ENCODE data around the gene TUBA1C.
"Not testable (repeated sequence)": the region's sequence is repeated elsewhere in the genome, so short reads cannot be mapped to it uniquely, and the experiment has no call there.

The TUBA1C gene

GRCh38 chr12:49277466-49277865, 12.6 kb downstream of the TUBA1C start:
- H3K4me3 ChIP-seq (ENCODE audit: low read depth, low read length) = no peak overlapping the region
- no peak for DNase-seq (ENCODE audit: low read depth)
- no peak for TF ChIP-seq CTCF (IDR thresholded peaks at IDR 0.05; ENCODE audit: low read depth, low read length, missing control alignments)

- DNase-seq (ENCODE audit: low read depth) = no peak
- TF ChIP-seq CTCF (IDR thresholded peaks at IDR 0.05; ENCODE audit: low read depth, low read length, missing control alignments) = no peak
- H3K4me3 ChIP-seq (ENCODE audit: low read depth, low read length) = no peak overlapping the region
Observed at GRCh38 chr12:49279706-49280159, 14.9 kb downstream of the TUBA1C start.

GRCh38 chr12:49280545-49280944, 15.7 kb downstream of the TUBA1C start:
- DNase-seq (ENCODE audit: low read depth); H3K4me3 ChIP-seq (ENCODE audit: low read depth, low read length): not testable (repeated sequence)

- H3K4me3 ChIP-seq (ENCODE audit: low read depth, low read length) = no peak overlapping the region
- TF ChIP-seq CTCF (IDR thresholded peaks at IDR 0.05; ENCODE audit: low read depth, low read length, missing control alignments) = no peak
- DNase-seq (ENCODE audit: low read depth) = no peak
Observed at GRCh38 chr12:49282302-49282701, 17.4 kb downstream of the TUBA1C start.

- DNase-seq (ENCODE audit: low read depth); H3K4me3 ChIP-seq (ENCODE audit: low read depth, low read length): not testable (repeated sequence)
Observed at GRCh38 chr12:49282740-49283375, 18.0 kb downstream of the TUBA1C start.

- H3K4me3 ChIP-seq (ENCODE audit: low read depth, low read length) = no peak overlapping the region
- DNase-seq (ENCODE audit: low read depth) = no peak
- TF ChIP-seq CTCF (IDR thresholded peaks at IDR 0.05; ENCODE audit: low read depth, low read length, missing control alignments) = no peak
Observed at GRCh38 chr12:49283541-49284429, 18.9 kb downstream of the TUBA1C start.

- no peak for DNase-seq (ENCODE audit: low read depth)
- no peak overlapping the region for H3K4me3 ChIP-seq (ENCODE audit: low read depth, low read length)
- no peak for TF ChIP-seq CTCF (IDR thresholded peaks at IDR 0.05; ENCODE audit: low read depth, low read length, missing control alignments)
Observed at GRCh38 chr12:49284672-49285071, 19.8 kb downstream of the TUBA1C start.

- no peak for DNase-seq (ENCODE audit: low read depth)
- H3K4me3 ChIP-seq (ENCODE audit: low read depth, low read length) = no peak overlapping the region
- no peak for TF ChIP-seq CTCF (IDR thresholded peaks at IDR 0.05; ENCODE audit: low read depth, low read length, missing control alignments)
Observed at GRCh38 chr12:49287876-49288275, 23.0 kb downstream of the TUBA1C start.
